Measurements from ENCODE around the gene DSC2. TPM values are rescaled to one million over a fixed set of nuclear protein-coding genes. Genes with fewer than 3 reads are reported as not detected.
"Not testable (repeated sequence)": the region's sequence is repeated elsewhere in the genome, so short reads cannot be mapped to it uniquely, and the experiment has no call there.

Gene DSC2
- total and polyA plus RNA-seq, 2 donors from 2014 or later: 4.1 to 19.8 TPM

GRCh38 chr18:31040686-31041270 lies 61.4 kb downstream of the DSC2 start:
- Histone ChIP-seq H3K27ac (ENCODE audit: low read depth in 2 of 2, low read length in 2 of 2) (no peak overlapping the region), H3K27me3 (ENCODE audit: control insufficient read depth, insufficient read depth, low read length) (peaks cover 34% of the 10 kb centered on the region), H3K4me3 (ENCODE audit: low read length in 3 of 3) (no peak overlapping the region), H3K9ac (ENCODE audit: low read length in 3 of 3) (no peak overlapping the region), H3K36me3 (ENCODE audit: control insufficient read depth in 2 of 3, insufficient read depth in 3 of 3, low read length in 3 of 3) (no peaks in the 10 kb centered on the region), H3K4me1 (ENCODE audit: control insufficient read depth in 2 of 3, insufficient read depth in 2 of 3, low read depth in 1 of 3, low read length in 3 of 3) (peaks cover 0 to 3% (median 0%) of the 10 kb centered on the region in 3 donors), H3K9me3 (ENCODE audit: control insufficient read depth in 2 of 3, insufficient read depth in 1 of 3, low read length in 3 of 3) (no peaks in the 10 kb centered on the region)
- no peak for TF ChIP-seq CTCF (IDR thresholded peaks at IDR 0.05; ENCODE audit: borderline replicate concordance, extremely low read depth, insufficient read depth)
- FAIRE-seq: no peak
- peak in 3 of 5 donors; percentile 52 to 57 (median 54) for DNase-seq
- intact Hi-C loops (cut with DNase I): no loop called here

GRCh38 chr18:31039426-31039825 lies 62.8 kb downstream of the DSC2 start:
- intact Hi-C loops (cut with DNase I): no loop called here
- no peaks in the 10 kb centered on the region for H3K9me3 ChIP-seq (ENCODE audit: control insufficient read depth in 2 of 3, insufficient read depth in 1 of 3, low read length in 3 of 3)
- FAIRE-seq: no peak

GRCh38 chr18:31037686-31038085 lies 64.5 kb downstream of the DSC2 start:
- H3K36me3 ChIP-seq (ENCODE audit: control insufficient read depth in 2 of 3, insufficient read depth in 3 of 3, low read length in 3 of 3); H3K9ac ChIP-seq (ENCODE audit: low read length in 3 of 3); H3K4me1 ChIP-seq (ENCODE audit: control insufficient read depth in 2 of 3, insufficient read depth in 2 of 3, low read depth in 1 of 3, low read length in 3 of 3); intact Hi-C loops (cut with DNase I); DNase-seq; H3K9me3 ChIP-seq (ENCODE audit: control insufficient read depth in 2 of 3, insufficient read depth in 1 of 3, low read length in 3 of 3); H3K4me3 ChIP-seq (ENCODE audit: low read length in 3 of 3); H3K27ac ChIP-seq (ENCODE audit: low read depth in 2 of 2, low read length in 2 of 2): not testable (repeated sequence)
- FAIRE-seq: peak; percentile 17
- peaks cover 24% of the 10 kb centered on the region for H3K27me3 ChIP-seq (ENCODE audit: control insufficient read depth, insufficient read depth, low read length)

More at GRCh38 chr18:31039426-31039825, 62.8 kb downstream of the DSC2 start:
- TF ChIP-seq CTCF (IDR thresholded peaks at IDR 0.05; ENCODE audit: borderline replicate concordance, extremely low read depth, insufficient read depth): no peak
- H3K4me1 ChIP-seq (ENCODE audit: control insufficient read depth in 2 of 3, insufficient read depth in 2 of 3, low read depth in 1 of 3, low read length in 3 of 3): peaks cover 0 to 3% (median 0%) of the 10 kb centered on the region in 3 donors
- no peak overlapping the region for H3K4me3 ChIP-seq (ENCODE audit: low read length in 3 of 3)
- no peaks in the 10 kb centered on the region for H3K36me3 ChIP-seq (ENCODE audit: control insufficient read depth in 2 of 3, insufficient read depth in 3 of 3, low read length in 3 of 3)
- peaks cover 34% of the 10 kb centered on the region for H3K27me3 ChIP-seq (ENCODE audit: control insufficient read depth, insufficient read depth, low read length)
- no peak overlapping the region for H3K27ac ChIP-seq (ENCODE audit: low read depth in 2 of 2, low read length in 2 of 2)
- H3K9ac ChIP-seq (ENCODE audit: low read length in 3 of 3): no peak overlapping the region
- DNase-seq: no peak

- FAIRE-seq: no peak
- Histone ChIP-seq H3K27me3 (ENCODE audit: control insufficient read depth, insufficient read depth, low read length) (peaks cover 2% of the 10 kb centered on the region), H3K36me3 (ENCODE audit: control insufficient read depth in 2 of 3, insufficient read depth in 3 of 3, low read length in 3 of 3) (no peaks in the 10 kb centered on the region), H3K9me3 (ENCODE audit: control insufficient read depth in 2 of 3, insufficient read depth in 1 of 3, low read length in 3 of 3) (no peaks in the 10 kb centered on the region), H3K4me3 (ENCODE audit: low read length in 3 of 3) (no peak overlapping the region), H3K4me1 (ENCODE audit: control insufficient read depth in 2 of 3, insufficient read depth in 2 of 3, low read depth in 1 of 3, low read length in 3 of 3) (no peaks in the 10 kb centered on the region), H3K9ac (ENCODE audit: low read length in 3 of 3) (no peak overlapping the region), H3K27ac (ENCODE audit: low read depth in 2 of 2, low read length in 2 of 2) (no peak overlapping the region)
- intact Hi-C loops (cut with DNase I): no loop called here
- DNase-seq: no peak
- TF ChIP-seq CTCF (IDR thresholded peaks at IDR 0.05; ENCODE audit: borderline replicate concordance, extremely low read depth, insufficient read depth): no peak
These were observed 67.7 kb downstream of the DSC2 start for GRCh38 chr18:31034541-31034940.
